Measurements from ENCODE around the gene BCL2L1. TPM values are rescaled to one million over a fixed set of nuclear protein-coding genes. Genes with fewer than 3 reads are reported as not detected.
A peak's percentile ranks its signal among the peaks of the same experiment; 100 is the strongest.
"Not testable (repeated sequence)": the region's sequence is repeated elsewhere in the genome, so short reads cannot be mapped to it uniquely, and the experiment has no call there.

Gene BCL2L1
- total RNA-seq, 2 donors from 2014 or later: 45.1 to 79.8 TPM

DNA sequence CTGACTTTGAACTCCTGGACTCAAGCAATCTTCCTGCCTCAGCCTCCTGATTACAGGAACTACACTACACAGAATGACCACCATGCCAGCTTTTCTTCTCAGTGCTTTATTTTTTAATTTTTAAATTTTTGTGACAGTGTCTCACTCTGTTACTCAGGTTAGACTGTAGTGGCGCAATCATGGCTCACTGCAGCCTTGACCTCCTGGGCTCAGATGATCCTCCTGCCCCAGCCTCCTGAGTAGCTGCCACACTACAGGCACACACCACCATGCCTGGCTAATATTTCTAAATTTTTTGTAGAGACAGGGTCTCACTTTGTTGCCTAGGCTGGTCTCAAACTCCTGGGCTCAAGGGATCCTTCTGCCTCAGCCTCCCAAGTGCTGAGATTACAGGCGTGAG, 53.7 kb downstream of the BCL2L1 start:
- not testable (repeated sequence) for ATAC-seq, DNase-seq
- intact Hi-C loops (cut with DNase I): loop anchor here in 1 of 2 donors (10.0 kb wide), 1 partner anchor 166 kb away; no protein-coding TSS in a partner anchor

DNA sequence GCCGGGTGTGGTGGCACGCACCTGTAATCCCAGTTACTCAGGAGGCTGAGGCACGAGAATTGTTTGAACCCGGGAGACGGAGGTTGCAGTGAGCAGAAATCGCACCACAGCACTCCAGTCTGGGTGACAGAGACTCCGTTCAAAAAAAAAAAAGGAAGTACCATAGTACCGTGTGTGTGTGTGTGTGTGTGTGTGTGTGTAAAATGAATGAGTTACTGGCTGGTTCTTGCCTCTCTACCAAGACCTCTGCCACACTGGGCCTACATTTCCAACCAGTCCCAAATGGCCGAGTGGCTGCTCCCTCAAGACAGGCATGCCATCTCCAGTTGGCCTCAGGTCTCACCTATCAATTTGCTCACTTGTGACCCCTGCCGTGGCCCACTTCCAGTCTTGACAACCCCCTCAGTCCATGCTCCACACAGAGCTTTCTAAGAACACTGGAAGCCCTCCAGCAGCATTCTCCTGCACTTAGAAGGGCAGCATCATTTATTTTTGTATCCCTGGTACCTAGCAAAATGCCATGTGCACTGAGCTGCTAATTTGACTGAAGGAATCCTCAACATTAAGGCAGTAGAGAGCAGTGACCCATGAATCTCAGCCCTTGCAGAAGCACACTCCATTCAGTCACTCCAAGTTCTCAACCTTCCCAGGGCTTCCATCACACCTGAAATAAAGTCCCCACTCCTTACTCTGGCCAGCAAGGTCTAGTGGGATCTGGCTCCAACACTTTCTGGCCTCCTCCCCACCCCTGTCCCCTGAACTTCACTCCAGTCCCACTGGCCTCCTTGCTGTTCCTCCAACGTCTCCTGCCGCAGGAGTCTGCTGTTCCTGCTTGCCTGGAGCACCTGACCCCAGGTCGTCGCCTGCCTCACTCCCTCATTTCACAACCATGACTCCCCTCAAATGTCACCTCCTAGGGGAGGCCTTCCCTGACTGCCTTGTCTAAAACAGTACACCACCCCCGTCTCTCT, 55.1 kb downstream of the BCL2L1 start:
- DNase-seq (no peak), ATAC-seq (no peak)
- intact Hi-C loops (cut with DNase I): loop anchor here in 1 of 2 donors (10.0 kb wide), 1 partner anchor 167 kb away; no protein-coding TSS in a partner anchor

DNA sequence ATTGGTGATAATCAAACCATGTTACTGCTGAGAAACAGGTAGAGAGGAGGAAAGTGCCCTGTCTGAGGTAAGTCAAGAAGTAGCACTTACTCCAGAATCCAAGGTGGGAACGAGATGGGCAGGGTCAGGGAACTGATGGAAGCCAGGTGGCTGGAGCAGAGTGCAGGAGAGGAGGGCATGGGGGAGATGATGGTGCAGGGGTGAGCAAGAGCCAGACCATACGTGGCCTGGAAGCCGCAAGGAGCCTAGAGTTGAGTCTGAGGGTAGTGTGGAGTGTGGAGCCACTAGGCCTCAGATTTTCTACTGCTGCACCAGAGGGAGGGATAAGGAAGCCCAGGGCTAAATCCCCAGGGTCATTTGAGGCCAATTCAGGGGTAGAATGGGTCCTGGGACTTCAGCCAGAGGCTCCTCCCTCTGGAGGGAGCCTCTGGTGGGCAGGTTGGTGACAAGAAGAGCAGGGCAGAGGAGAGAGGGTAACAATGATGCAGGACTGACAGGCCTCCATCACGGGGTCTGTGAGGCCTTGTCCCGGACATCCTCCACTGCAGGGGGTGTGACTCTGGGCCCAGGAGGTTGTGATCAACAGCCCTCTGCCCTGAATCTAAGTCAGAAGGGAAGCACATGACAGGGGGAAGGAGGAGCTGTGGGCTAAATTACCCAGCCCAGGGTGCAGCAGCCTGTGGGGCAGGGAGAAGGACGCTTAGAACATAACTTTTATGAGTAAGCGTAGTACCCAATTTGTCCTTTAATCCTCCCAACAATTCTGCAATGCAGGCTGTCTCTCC, 56.2 kb downstream of the BCL2L1 start:
- intact Hi-C loops (cut with DNase I): loop anchor here in 1 of 2 donors (10.0 kb wide), 1 partner anchor 168 kb away; no protein-coding TSS in a partner anchor
- peak; percentile 31 to 68 for ATAC-seq
- peak; percentile 42 for DNase-seq

GRCh38 chr20:31665753-31666152, 56.9 kb downstream of the BCL2L1 start:
- no peak for DNase-seq
- intact Hi-C loops (cut with DNase I): loop anchor here in 1 of 2 donors (10.0 kb wide), 1 partner anchor 169 kb away; no protein-coding TSS in a partner anchor
- no peak for ATAC-seq

GRCh38 chr20:31664696-31665354, 57.8 kb downstream of the BCL2L1 start:
- ATAC-seq: peak in 1 of 2 donors; percentile 10
- intact Hi-C loops (cut with DNase I): loop anchor here (5.0 to 10.0 kb wide), 2 partner anchors 57 to 170 kb away; partner anchors contain the start of gene BCL2L1 (in 1 of the 2)
- DNase-seq: no peak

- intact Hi-C loops (cut with DNase I): loop anchor here (5.0 to 10.0 kb wide), 2 partner anchors 58 to 171 kb away; partner anchors contain the start of gene BCL2L1 (in 1 of the 2)
- ATAC-seq: no peak
- DNase-seq: no peak
Observed at GRCh38 chr20:31663838-31664695, 58.6 kb downstream of the BCL2L1 start.

GRCh38 chr20:31663524-31663837, 59.2 kb downstream of the BCL2L1 start:
- intact Hi-C loops (cut with DNase I): loop anchor here (5.0 to 10.0 kb wide), 2 partner anchors 59 to 171 kb away; partner anchors contain the start of gene BCL2L1 (in 1 of the 2)
- ATAC-seq (no peak), DNase-seq (no peak)

DNA sequence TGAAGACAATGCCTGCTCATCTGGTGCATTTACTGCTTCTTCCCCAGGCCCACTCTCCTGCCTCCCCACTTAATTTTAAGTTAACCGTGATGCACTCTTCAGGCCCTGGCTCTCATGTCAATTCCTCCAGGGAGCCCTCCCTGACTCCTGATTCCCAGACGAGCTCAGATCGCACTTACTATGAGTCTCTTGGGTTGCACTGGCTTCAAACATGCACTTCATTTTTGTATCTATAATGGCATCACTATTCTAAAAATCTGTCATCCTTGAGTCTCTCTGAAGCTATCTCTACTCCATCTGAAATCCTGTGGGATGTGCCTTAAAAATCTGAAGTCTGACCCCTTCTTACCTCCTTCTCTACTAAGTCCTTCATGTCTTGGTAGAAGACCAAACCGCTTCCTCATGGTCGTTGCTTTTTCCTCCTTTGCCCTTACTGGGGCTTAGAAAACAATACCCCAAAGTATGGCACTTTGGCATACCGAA, 60.3 kb downstream of the BCL2L1 start:
- intact Hi-C loops (cut with DNase I): loop anchor here (5.0 to 10.0 kb wide), 2 partner anchors 60 to 172 kb away; partner anchors contain the start of gene BCL2L1 (in 1 of the 2)
- ATAC-seq: no peak
- DNase-seq: no peak

DNA sequence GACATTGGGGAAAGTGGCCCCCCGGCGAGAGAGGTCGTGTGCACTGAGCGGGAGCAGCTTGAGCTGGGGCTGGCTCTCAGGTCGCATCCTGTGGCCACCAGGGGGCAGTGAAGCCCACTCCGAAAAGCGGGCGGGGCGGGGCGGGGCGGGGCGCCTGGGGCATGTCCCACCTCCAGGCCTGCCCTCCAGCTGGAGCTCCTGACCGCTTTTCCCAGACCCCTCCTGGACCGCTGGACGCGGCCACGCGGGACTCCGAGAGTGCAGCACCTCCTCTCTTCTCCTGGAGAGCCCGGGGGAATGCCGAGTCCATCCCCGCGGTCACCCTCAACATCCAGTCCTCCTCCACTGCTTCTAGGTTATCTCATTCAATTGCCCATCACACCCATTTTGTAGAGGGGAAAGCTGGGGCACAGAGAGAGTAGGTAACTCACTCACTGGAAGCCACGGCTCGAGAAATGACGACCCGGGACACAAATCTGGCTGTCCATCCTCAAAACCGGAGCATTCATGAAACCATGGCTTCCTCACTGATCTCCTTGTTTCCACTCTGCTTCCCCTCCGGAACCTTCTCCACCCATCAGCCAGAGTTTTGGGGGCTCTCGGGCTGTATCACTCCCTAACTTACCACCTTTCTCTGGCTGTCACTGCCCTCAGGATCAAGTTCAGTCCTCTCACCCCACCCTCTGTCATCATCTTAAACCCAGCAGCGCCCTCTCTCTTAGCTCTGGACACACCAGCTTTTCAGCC, 60.9 kb downstream of the BCL2L1 start:
- ATAC-seq (peak; percentile 88 to 90), DNase-seq (peak; percentile 87)
- intact Hi-C loops (cut with DNase I): loop anchor here (1.0 to 10.0 kb wide), 3 partner anchors 61 to 173 kb away; partner anchors contain the start of gene BCL2L1 (in 1 of the 2)

- no peak for ATAC-seq
- intact Hi-C loops (cut with DNase I): no loop called here
- DNase-seq: no peak
Observed at GRCh38 chr20:31654534-31654933, 68.1 kb downstream of the BCL2L1 start.

DNA sequence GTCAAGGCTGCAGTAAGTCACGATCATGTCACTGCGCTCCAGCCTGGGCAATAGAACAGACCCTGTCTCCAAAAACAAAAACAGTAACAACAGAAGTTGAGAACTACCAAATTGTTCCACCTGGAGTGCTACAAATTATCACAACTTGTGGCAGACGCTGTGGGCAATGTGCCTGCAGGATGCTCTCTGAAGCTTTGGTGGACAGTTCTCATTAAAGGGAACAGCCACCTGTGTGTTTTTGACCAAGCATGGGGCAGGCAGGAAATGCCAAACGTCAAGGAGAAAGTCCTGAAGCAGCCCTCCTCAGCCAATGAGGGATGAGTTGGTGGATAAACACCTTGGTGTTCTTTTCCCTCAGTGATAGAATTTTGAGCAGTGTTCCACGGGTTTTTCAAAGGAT, 69.1 kb downstream of the BCL2L1 start:
- intact Hi-C loops (cut with DNase I): no loop called here
- ATAC-seq: no peak
- DNase-seq: no peak

- DNase-seq (no peak), ATAC-seq (peak in 1 of 2 donors; percentile 69)
- intact Hi-C loops (cut with DNase I): no loop called here
Observed at GRCh38 chr20:31652917-31653396, 69.7 kb downstream of the BCL2L1 start.

- ATAC-seq; intact Hi-C loops (cut with DNase I); DNase-seq: not testable (repeated sequence)
Observed at GRCh38 chr20:31648104-31648503, 74.6 kb downstream of the BCL2L1 start.

GRCh38 chr20:31644701-31645100, 78.0 kb downstream of the BCL2L1 start:
- ATAC-seq (no peak), DNase-seq (no peak)
- intact Hi-C loops (cut with DNase I): no loop called here

DNA sequence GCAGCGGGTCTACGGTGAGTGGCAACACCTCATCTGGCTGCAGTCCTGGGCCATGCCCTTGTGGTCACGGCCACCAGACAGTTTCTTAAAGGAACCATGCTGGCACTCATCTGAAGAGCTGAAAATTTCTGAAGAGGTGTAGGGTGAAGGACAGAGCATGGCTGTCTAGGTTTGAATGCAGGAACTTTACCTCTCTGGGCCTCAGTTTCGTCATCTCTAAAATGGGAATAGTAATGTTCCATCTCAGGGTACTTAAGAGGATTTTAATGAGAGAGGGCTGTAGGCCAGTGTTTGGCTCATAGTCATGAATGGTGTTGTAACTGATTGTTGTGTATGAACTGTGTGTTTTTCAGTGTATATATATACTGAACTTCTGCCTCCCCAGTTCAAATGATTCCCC, 79.1 kb downstream of the BCL2L1 start:
- intact Hi-C loops (cut with DNase I): no loop called here
- no peak for DNase-seq
- no peak for ATAC-seq

DNA sequence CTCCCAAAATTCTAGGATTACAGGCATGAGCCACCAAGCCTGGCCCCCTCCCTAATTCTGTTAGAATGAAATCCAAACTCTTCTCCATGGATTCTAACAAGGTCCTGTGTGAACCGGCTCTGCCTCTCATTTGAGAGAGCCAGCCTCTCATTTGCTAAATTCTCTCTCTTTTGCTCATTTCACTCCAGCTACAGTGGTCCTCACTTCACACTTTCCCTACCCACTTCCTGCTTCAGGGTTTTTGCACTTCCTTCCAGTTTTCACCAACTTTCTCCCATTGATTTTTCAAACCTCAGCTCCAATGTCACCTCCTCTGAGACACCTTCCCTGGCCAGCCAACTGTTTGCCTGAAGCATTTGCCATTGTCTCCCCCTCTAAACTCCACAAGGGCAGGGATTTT, 79.8 kb downstream of the BCL2L1 start:
- no peak for ATAC-seq
- intact Hi-C loops (cut with DNase I): no loop called here
- DNase-seq: no peak

GRCh38 chr20:31641391-31641790, 81.3 kb downstream of the BCL2L1 start:
- ATAC-seq: no peak
- DNase-seq: no peak
- intact Hi-C loops (cut with DNase I): no loop called here
